Ascending aorta (tissue), 2 donors: ENCODE data around the gene SLC26A9. TPM values are rescaled to one million over a fixed set of nuclear protein-coding genes. Genes with fewer than 3 reads are reported as not detected.

ENCODE experiments used
- DNase-seq, 2 donors: peaks; one replicate each; pipeline ENCODE4 v3.0.0-alpha.2; 2019; ENCODE audit warnings: low spot score in 2 of 2
- H3K27ac ChIP-seq, 2 donors: fragments of 200-600 bp; sonication (generic); one replicate each; pipeline ENCODE4 v1.5.1; 2016 to 2017; ENCODE audit warnings: mild to moderate bottlenecking in 1 of 2
- H3K27me3 ChIP-seq: fragments of 200-600 bp; sonication (generic); one replicate; pipeline ENCODE4 v1.5.1; 2017
- H3K36me3 ChIP-seq, 2 donors: fragments of 200-600 bp; sonication (generic); one replicate each; pipeline ENCODE4 v1.5.1; 2016
- H3K4me1 ChIP-seq, 2 donors: fragments of 200-600 bp; sonication (generic); one replicate each; pipeline ENCODE4 v1.5.1; 2016 to 2017; ENCODE audit warnings: mild to moderate bottlenecking in 1 of 2
- H3K4me3 ChIP-seq, 2 donors: fragments of 200-600 bp; sonication (generic); one replicate each; pipeline ENCODE4 v1.5.1; 2016 to 2017; ENCODE audit warnings: mild to moderate bottlenecking in 1 of 2
- H3K9me3 ChIP-seq, 2 donors: fragments of 200-600 bp; sonication (generic); one replicate each; pipeline ENCODE4 v1.5.1; 2016
- CTCF ChIP-seq, 3 experiments: fragments of 200-600 bp in 2 of 3; fragments of 450-650 bp in 1 of 3; sonication (generic) in 2 of 3; IDR thresholded peaks; one replicate each; pipeline ENCODE4 v1.5.1; 2016 to 2019; ENCODE audit warnings: antibody characterized with exemption in 3 of 3, mild to moderate bottlenecking in 1 of 3, moderate library complexity in 1 of 3
- intact Hi-C: fragments of 100-400 bp; cut with DNase I; formaldehyde crosslinking; loops from one replicate; pipeline ENCODE4 v1.15.1; 2023
- total RNA-seq: library from RNA; depleted of rRNA; stranded (reverse); fragments of >200 nt; gene quantifications from one replicate; pipeline ENCODE4 v1.1.0, GENCODE V29; 2016

The SLC26A9 gene
- total RNA-seq, 1 donor from 2014 or later: not detected

- no peak for TF ChIP-seq CTCF (IDR thresholded peaks at IDR 0.05)
- Histone ChIP-seq H3K27me3 (no peaks in the 10 kb centered on the region), H3K4me3 (no peak overlapping the region), H3K36me3 (no peaks in the 10 kb centered on the region), H3K9me3 (no peaks in the 10 kb centered on the region), H3K27ac (no peak overlapping the region), H3K4me1 (no peaks in the 10 kb centered on the region)
- intact Hi-C loops: no loop called here
- DNase-seq: no peak
Measured at GRCh38 chr1:205950826-205951549, 7.7 kb upstream of the SLC26A9 start.

- no peaks in the 10 kb centered on the region for H3K4me1 ChIP-seq
- no peaks in the 10 kb centered on the region for H3K9me3 ChIP-seq
- no peaks in the 10 kb centered on the region for H3K27me3 ChIP-seq
- H3K27ac ChIP-seq: no peak overlapping the region
- intact Hi-C loops: no loop called here
- no peak overlapping the region for H3K4me3 ChIP-seq
- no peak for DNase-seq
- TF ChIP-seq CTCF (IDR thresholded peaks at IDR 0.05): no peak
- no peaks in the 10 kb centered on the region for H3K36me3 ChIP-seq
Measured at GRCh38 chr1:205950280-205950679, 7.0 kb upstream of the SLC26A9 start.

GRCh38 chr1:205949753-205950152, 6.5 kb upstream of the SLC26A9 start:
- TF ChIP-seq CTCF (IDR thresholded peaks at IDR 0.05): no peak
- Histone ChIP-seq H3K4me1 (no peaks in the 10 kb centered on the region), H3K4me3 (no peak overlapping the region), H3K27me3 (no peaks in the 10 kb centered on the region), H3K36me3 (no peaks in the 10 kb centered on the region), H3K9me3 (no peaks in the 10 kb centered on the region), H3K27ac (no peak overlapping the region)
- DNase-seq: no peak
- intact Hi-C loops: no loop called here

GRCh38 chr1:205948886-205949285, 5.6 kb upstream of the SLC26A9 start:
- H3K27ac ChIP-seq: no peak overlapping the region
- H3K9me3 ChIP-seq: no peaks in the 10 kb centered on the region
- TF ChIP-seq CTCF (IDR thresholded peaks at IDR 0.05): no peak
- no peak overlapping the region for H3K4me3 ChIP-seq
- no peaks in the 10 kb centered on the region for H3K4me1 ChIP-seq
- intact Hi-C loops: no loop called here
- no peaks in the 10 kb centered on the region for H3K27me3 ChIP-seq
- DNase-seq: no peak
- no peaks in the 10 kb centered on the region for H3K36me3 ChIP-seq

- no peak overlapping the region for H3K27ac ChIP-seq
- no peak overlapping the region for H3K4me3 ChIP-seq
- no peak for TF ChIP-seq CTCF (IDR thresholded peaks at IDR 0.05)
- intact Hi-C loops: no loop called here
- H3K36me3 ChIP-seq: no peaks in the 10 kb centered on the region
- no peaks in the 10 kb centered on the region for H3K27me3 ChIP-seq
- no peaks in the 10 kb centered on the region for H3K9me3 ChIP-seq
- no peaks in the 10 kb centered on the region for H3K4me1 ChIP-seq
- no peak for DNase-seq
Measured at GRCh38 chr1:205948039-205948438, 4.8 kb upstream of the SLC26A9 start.

- no peak overlapping the region for H3K4me3 ChIP-seq
- H3K27me3 ChIP-seq: no peaks in the 10 kb centered on the region
- intact Hi-C loops: no loop called here
- H3K27ac ChIP-seq: no peak overlapping the region
- no peaks in the 10 kb centered on the region for H3K36me3 ChIP-seq
- no peak for TF ChIP-seq CTCF (IDR thresholded peaks at IDR 0.05)
- H3K9me3 ChIP-seq: no peaks in the 10 kb centered on the region
- H3K4me1 ChIP-seq: no peaks in the 10 kb centered on the region
- no peak for DNase-seq
Measured at GRCh38 chr1:205947024-205947423, 3.8 kb upstream of the SLC26A9 start.
